Endothelial cell of umbilical vein (primary cell): Measurements from ENCODE around the gene CFAP68. TPM values are rescaled to one million over a fixed set of nuclear protein-coding genes. Genes with fewer than 3 reads are reported as not detected.

ENCODE experiments used
- BruUV-seq: library from RNA; stranded (reverse); fragments of 400-500 nt; replicated peaks from 2 replicates; lab custom pipeline; 2021; lab: Mats Ljungman, UMichigan
- CTCF ChIA-PET: fragments of 300-600, 350-600 bp; sonication (Branson Sonifier 250); formaldehyde crosslinking; loops from one replicate; lab custom pipeline; 2021; ENCODE audit warnings: antibody characterized with exemption, inconsistent platforms; lab: Charles Lee
- POLR2A ChIA-PET: fragments of 300-600, 350-600 bp; sonication (Branson Sonifier 250); formaldehyde crosslinking; loops from one replicate; lab custom pipeline; 2021; ENCODE audit warnings: antibody characterized with exemption, inconsistent platforms; lab: Charles Lee
- DNase-seq: peaks from one replicate; pipeline ENCODE4 v3.0.0-alpha.2; 2011; ENCODE audit warnings: low read depth, low spot score
- FAIRE-seq: peaks from 2 replicates; lab custom pipeline; 2011; peaks lifted over from hg19 to GRCh38; lab: Jason Lieb, UNC
- H2AFZ ChIP-seq: 2 replicates; pipeline ENCODE4 v1.6.0; 2012; ENCODE audit warnings: low read depth, low read length, control low read depth, inconsistent platforms
- H3K27ac ChIP-seq: 2 replicates; pipeline ENCODE4 v1.5.1; 2011; ENCODE audit warnings: low read depth, mild to moderate bottlenecking, control low read depth, low read length, moderate library complexity; ENCODE audit not compliant: insufficient read depth
- H3K27me3 ChIP-seq, 2 experiments: 2 replicates each; pipeline versions ENCODE4 v1.6.0 to v1.6.1; 2011; ENCODE audit warnings: low read length in 2 of 2, mixed read lengths in 1 of 2; ENCODE audit not compliant: control insufficient read depth in 2 of 2, insufficient read depth in 2 of 2
- H3K36me3 ChIP-seq, 2 experiments: 2 replicates in 1 of 2; 3 replicates in 1 of 2; pipeline ENCODE4 v1.5.1; 2011; ENCODE audit warnings: low read length in 2 of 2, mild to moderate bottlenecking in 1 of 2, moderate library complexity in 1 of 2; ENCODE audit not compliant: control insufficient read depth in 2 of 2, insufficient read depth in 2 of 2; ENCODE audit errors: extremely low read depth in 1 of 2
- H3K4me1 ChIP-seq: 3 replicates; pipeline ENCODE4 v1.5.1; 2011; ENCODE audit warnings: mild to moderate bottlenecking, low read length; ENCODE audit not compliant: control insufficient read depth, insufficient read depth; ENCODE audit errors: extremely low read depth
- H3K4me2 ChIP-seq: 2 replicates; pipeline ENCODE4 v1.6.1; 2011; ENCODE audit warnings: low read length, control low read depth, mixed read lengths; ENCODE audit not compliant: insufficient read depth
- H3K4me3 ChIP-seq, 3 experiments: fragments of 200-600 bp in 1 of 3; sonication (generic), shearing (Covaris generic) in 1 of 3; replicated peaks in 1 of 3; 2 replicates each; pipeline ENCODE4 v1.5.1; 2011 to 2016; ENCODE audit warnings: control low read depth in 3 of 3, low read length in 3 of 3, mild to moderate bottlenecking in 2 of 3, inconsistent platforms in 1 of 3, low read depth in 1 of 3, moderate library complexity in 1 of 3; ENCODE audit not compliant: insufficient read depth in 1 of 3
- H3K79me2 ChIP-seq: 2 replicates; pipeline ENCODE4 v1.6.0; 2012; ENCODE audit warnings: low read length, inconsistent platforms; ENCODE audit not compliant: control insufficient read depth, insufficient read depth
- H3K9ac ChIP-seq: replicated peaks from 2 replicates; pipeline ENCODE3; 2011; ENCODE audit warnings: low read length, control low read depth; ENCODE audit not compliant: insufficient read depth; ENCODE audit errors: extremely low read depth
- H3K9me1 ChIP-seq: replicated peaks from 3 replicates; pipeline ENCODE4 v1.6.0; 2011; ENCODE audit warnings: mild to moderate bottlenecking, low read length; ENCODE audit not compliant: control insufficient read depth, insufficient read depth; ENCODE audit errors: extremely low read depth
- H3K9me3 ChIP-seq: replicated peaks from 2 replicates; pipeline ENCODE4 v1.5.1; 2012; ENCODE audit warnings: low read length, inconsistent platforms; ENCODE audit not compliant: control insufficient read depth, insufficient read depth
- H4K20me1 ChIP-seq: replicated peaks from 2 replicates; pipeline ENCODE3; 2011; ENCODE audit warnings: mild to moderate bottlenecking, low read length; ENCODE audit not compliant: control insufficient read depth, insufficient read depth; ENCODE audit errors: extremely low read depth
- CTCF ChIP-seq, 2 donors: IDR thresholded peaks; 1 replicate in 1 of 2; 2 replicates in 1 of 2; pipeline ENCODE4 v1.5.1; 2011; ENCODE audit warnings: low read length in 2 of 2, mild to moderate bottlenecking in 2 of 2, moderate library complexity in 2 of 2, control low read depth in 1 of 2, inconsistent platforms in 1 of 2, low read depth in 1 of 2; ENCODE audit not compliant: insufficient read depth in 1 of 2; ENCODE audit errors: extremely low read depth in 1 of 2
- EZH2 ChIP-seq: IDR thresholded peaks from 2 replicates; pipeline ENCODE4 v1.6.1; 2012; ENCODE audit warnings: borderline replicate concordance, low read depth, mild to moderate bottlenecking, moderate library complexity, low read length, inconsistent platforms; ENCODE audit not compliant: severe bottlenecking
- FOS ChIP-seq: IDR thresholded peaks from 2 replicates; pipeline ENCODE4 v1.6.1; 2011; ENCODE audit warnings: mild to moderate bottlenecking, low read length, moderate library complexity, borderline replicate concordance; ENCODE audit not compliant: insufficient read depth
- GATA2 ChIP-seq: IDR thresholded peaks from 2 replicates; pipeline ENCODE4 v1.7.0; 2011; ENCODE audit warnings: low read depth, mild to moderate bottlenecking, moderate library complexity, mixed read lengths, low read length; ENCODE audit not compliant: insufficient read length, insufficient read depth
- JUN ChIP-seq: IDR thresholded peaks from 2 replicates; pipeline ENCODE4 v1.6.1; 2011; ENCODE audit warnings: borderline replicate concordance, low read depth; ENCODE audit not compliant: insufficient read length, insufficient read depth
- MAX ChIP-seq: IDR thresholded peaks from 2 replicates; pipeline ENCODE4 v1.6.1; 2011; ENCODE audit not compliant: insufficient read depth, insufficient read length
- MYC ChIP-seq: IDR thresholded peaks from one replicate; pipeline ENCODE4 v1.6.1; 2011; ENCODE audit warnings: mild to moderate bottlenecking, low read depth, low read length
- POLR2A ChIP-seq: IDR thresholded peaks from 2 replicates; pipeline ENCODE4 v1.6.1; 2012; ENCODE audit warnings: low read depth, mild to moderate bottlenecking, control low read depth, low read length
- POLR2AphosphoS5 ChIP-seq: IDR thresholded peaks from 2 replicates; pipeline ENCODE4 v1.6.1; 2012; ENCODE audit warnings: low read depth, mild to moderate bottlenecking, control low read depth, low read length, moderate library complexity; ENCODE audit not compliant: insufficient read depth
- dilution Hi-C: fragments of 300-500 bp; cut with MboI; formaldehyde crosslinking; loops from one replicate; pipeline ENCODE4 v1.15.0; 2019; ENCODE audit warnings: low sequenced_read_pairs; ENCODE audit not compliant: extremely low pct_ligation_motif_present
- intact Hi-C: fragments of 100-400 bp; cut with micrococcal nuclease; formaldehyde crosslinking; loops from one replicate; pipeline ENCODE4 v1.10.0; 2022
- polyA plus RNA-seq, 4 experiments: library from polyadenylated mRNA; depleted of rRNA in 3 of 4; stranded (reverse) in 3 of 4; unstranded in 1 of 4; fragments of >200 nt; gene quantifications; 2 replicates each; pipeline versions ENCODE4 v1.2.1 to v1.2.3, GENCODE V29; 2011 to 2012; ENCODE audit warnings: missing spikeins in 1 of 4
- total RNA-seq: library from RNA; stranded (reverse); gene quantifications from 2 replicates; pipeline ENCODE4 v1.2.3, GENCODE V29; 2021

The CFAP68 gene
- total and polyA plus RNA-seq, 2 donors (not counting 3 experiments of a cell fraction or from before 2014, with no cell fraction given), result 7.4 to 10.6 TPM

GRCh38 chr11:111886844-111887243, 7.5 kb downstream of the CFAP68 start:
- Histone ChIP-seq H3K4me3 (no peak overlapping the region), H3K9ac (no peak overlapping the region), H3K4me2 (no peak overlapping the region), H3K27ac (no peak overlapping the region), H3K4me1 (peaks cover 4% of the 10 kb centered on the region), H4K20me1 (no peaks in the 10 kb centered on the region), H3K36me3 (no peaks in the 10 kb centered on the region), H3K79me2 (no peaks in the 10 kb centered on the region), H3K27me3 (no peaks in the 10 kb centered on the region), H3K9me3 (no peaks in the 10 kb centered on the region), H2AFZ (no peak overlapping the region), H3K9me1 (no peaks in the 10 kb centered on the region)
- no peak for DNase-seq
- FAIRE-seq, result no peak
- intact Hi-C loops, result no loop called here
- no TSS peak for BruUV-seq
- CTCF ChIA-PET, result interaction anchor here (1.2 kb wide), 1 partner anchor 11 kb away, joined by 4 read pairs; no protein-coding TSS in a partner anchor
- TF ChIP-seq MAX (no peak), EZH2 (no peak), MYC (no peak), FOS (no peak), CTCF (IDR thresholded peaks at IDR 0.05; ENCODE audit: extremely low read depth in 1 of 2, insufficient read depth in 1 of 2, low read depth in 1 of 2, low read length in 2 of 2) (no peak), JUN (no peak), POLR2AphosphoS5 (no peak), POLR2A (no peak), GATA2 (no peak)
- dilution Hi-C loops, result no loop called here
- POLR2A ChIA-PET, result no interaction called here
